Measurements from ENCODE around the gene ZDBF2.
"Not testable (repeated sequence)": the region's sequence is repeated elsewhere in the genome, so short reads cannot be mapped to it uniquely, and the experiment has no call there.

Gene ZDBF2

GRCh38 chr2:206274434-206275311 lies at the start of gene ZDBF2:
Gene ZDBF2 (plus strand): TSS chr2:206274663. CDS start chr2:206281850, 7,187 bp downstream.
- peak; percentile 49 for DNase-seq (ENCODE audit: low read depth)

GRCh38 chr2:206225435-206226232 lies 48.8 kb upstream of the ZDBF2 start:
- DNase-seq (ENCODE audit: low read depth), result no peak

GRCh38 chr2:206228636-206229035 lies 45.8 kb upstream of the ZDBF2 start:
- DNase-seq (ENCODE audit: low read depth), result not testable (repeated sequence)

GRCh38 chr2:206229642-206230041 lies 44.8 kb upstream of the ZDBF2 start:
- DNase-seq (ENCODE audit: low read depth), result no peak

- DNase-seq (ENCODE audit: low read depth), result no peak
These were observed 44.3 kb upstream of the ZDBF2 start for GRCh38 chr2:206230060-206230762.

- DNase-seq (ENCODE audit: low read depth), result no peak
These were observed 42.7 kb upstream of the ZDBF2 start for GRCh38 chr2:206231669-206232286.

- DNase-seq (ENCODE audit: low read depth), result no peak
These were observed 42.0 kb upstream of the ZDBF2 start for GRCh38 chr2:206232287-206233035.

- DNase-seq (ENCODE audit: low read depth), result no peak
These were observed 35.3 kb upstream of the ZDBF2 start for GRCh38 chr2:206239157-206239556.

- DNase-seq (ENCODE audit: low read depth), result no peak
These were observed 34.1 kb upstream of the ZDBF2 start for GRCh38 chr2:206240327-206240726.

- DNase-seq (ENCODE audit: low read depth), result no peak
These were observed 32.7 kb upstream of the ZDBF2 start for GRCh38 chr2:206241736-206242135.

GRCh38 chr2:206245265-206245672 lies 29.2 kb upstream of the ZDBF2 start:
- DNase-seq (ENCODE audit: low read depth), result no peak

- DNase-seq (ENCODE audit: low read depth), result no peak
These were observed 24.2 kb upstream of the ZDBF2 start for GRCh38 chr2:206250041-206250897.

- DNase-seq (ENCODE audit: low read depth), result no peak
These were observed 21.2 kb upstream of the ZDBF2 start for GRCh38 chr2:206253125-206253776.

- no peak for DNase-seq (ENCODE audit: low read depth)
These were observed 20.7 kb upstream of the ZDBF2 start for GRCh38 chr2:206253777-206254166.

- DNase-seq (ENCODE audit: low read depth), result no peak
These were observed 19.5 kb upstream of the ZDBF2 start for GRCh38 chr2:206255003-206255402.

- no peak for DNase-seq (ENCODE audit: low read depth)
These were observed 17.7 kb upstream of the ZDBF2 start for GRCh38 chr2:206256706-206257205.

GRCh38 chr2:206257350-206257749 lies 17.1 kb upstream of the ZDBF2 start:
- DNase-seq (ENCODE audit: low read depth), result no peak

- no peak for DNase-seq (ENCODE audit: low read depth)
These were observed 16.6 kb upstream of the ZDBF2 start for GRCh38 chr2:206257861-206258260.

GRCh38 chr2:206258615-206259014 lies 15.8 kb upstream of the ZDBF2 start:
- not testable (repeated sequence) for DNase-seq (ENCODE audit: low read depth)

All from ELR (cell line).